ENCODE data around the gene CEP350.
"Not testable (repeated sequence)": the region's sequence is repeated elsewhere in the genome, so short reads cannot be mapped to it uniquely, and the experiment has no call there.

The CEP350 gene

DNA sequence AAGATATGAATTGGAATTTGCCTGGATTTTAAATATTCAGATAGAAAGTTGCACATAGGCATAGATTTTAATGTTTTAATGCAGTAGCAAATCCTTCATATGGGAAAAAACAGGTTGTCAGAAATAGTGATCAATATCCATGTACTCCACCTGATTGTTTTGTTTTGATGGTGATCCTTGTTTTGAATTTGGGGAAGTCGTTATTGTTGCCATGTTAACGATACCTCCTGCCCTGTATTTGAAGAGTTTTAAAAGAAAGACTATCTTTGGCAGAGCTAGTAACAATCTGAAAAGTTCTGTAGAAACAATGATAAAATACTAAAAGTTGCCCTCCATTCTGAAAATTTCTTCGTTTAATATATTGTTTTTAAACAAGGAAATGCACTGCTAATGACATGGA, 1.1 kb downstream of the CEP350 start:
- no peak for DNase-seq (ENCODE audit: low read depth)
- TF ChIP-seq, protein P1, sequence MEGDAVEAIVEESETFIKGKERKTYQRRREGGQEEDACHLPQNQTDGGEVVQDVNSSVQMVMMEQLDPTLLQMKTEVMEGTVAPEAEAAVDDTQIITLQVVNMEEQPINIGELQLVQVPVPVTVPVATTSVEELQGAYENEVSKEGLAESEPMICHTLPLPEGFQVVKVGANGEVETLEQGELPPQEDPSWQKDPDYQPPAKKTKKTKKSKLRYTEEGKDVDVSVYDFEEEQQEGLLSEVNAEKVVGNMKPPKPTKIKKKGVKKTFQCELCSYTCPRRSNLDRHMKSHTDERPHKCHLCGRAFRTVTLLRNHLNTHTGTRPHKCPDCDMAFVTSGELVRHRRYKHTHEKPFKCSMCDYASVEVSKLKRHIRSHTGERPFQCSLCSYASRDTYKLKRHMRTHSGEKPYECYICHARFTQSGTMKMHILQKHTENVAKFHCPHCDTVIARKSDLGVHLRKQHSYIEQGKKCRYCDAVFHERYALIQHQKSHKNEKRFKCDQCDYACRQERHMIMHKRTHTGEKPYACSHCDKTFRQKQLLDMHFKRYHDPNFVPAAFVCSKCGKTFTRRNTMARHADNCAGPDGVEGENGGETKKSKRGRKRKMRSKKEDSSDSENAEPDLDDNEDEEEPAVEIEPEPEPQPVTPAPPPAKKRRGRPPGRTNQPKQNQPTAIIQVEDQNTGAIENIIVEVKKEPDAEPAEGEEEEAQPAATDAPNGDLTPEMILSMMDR (conservative IDR thresholded peaks at IDR 0.05; ENCODE audit: low read depth, low read length) = no peak
- peak overlapping the region; percentile 91 for H3K4me3 ChIP-seq (ENCODE audit: low read length)

DNA sequence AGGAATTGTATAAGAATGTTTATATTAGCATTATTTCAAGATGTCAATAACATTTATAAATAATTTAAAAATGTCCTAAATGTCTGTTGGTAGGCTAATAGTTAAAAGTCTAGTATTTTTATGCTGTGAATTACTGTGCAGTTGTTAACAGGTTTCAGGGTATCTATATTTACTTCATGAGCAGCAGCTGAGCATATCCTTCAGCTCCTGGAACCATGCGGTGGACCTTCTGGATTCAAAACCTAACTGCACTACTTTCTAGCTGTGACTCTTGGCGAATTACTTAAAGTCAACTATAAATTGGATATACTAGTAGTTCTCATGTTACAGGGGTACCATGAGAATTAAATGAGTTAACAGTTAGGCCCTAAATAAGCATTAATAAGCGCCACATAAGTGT, 3.7 kb downstream of the CEP350 start:
- no peak for DNase-seq (ENCODE audit: low read depth)
- H3K4me3 ChIP-seq (ENCODE audit: low read length) = no peak overlapping the region

DNA sequence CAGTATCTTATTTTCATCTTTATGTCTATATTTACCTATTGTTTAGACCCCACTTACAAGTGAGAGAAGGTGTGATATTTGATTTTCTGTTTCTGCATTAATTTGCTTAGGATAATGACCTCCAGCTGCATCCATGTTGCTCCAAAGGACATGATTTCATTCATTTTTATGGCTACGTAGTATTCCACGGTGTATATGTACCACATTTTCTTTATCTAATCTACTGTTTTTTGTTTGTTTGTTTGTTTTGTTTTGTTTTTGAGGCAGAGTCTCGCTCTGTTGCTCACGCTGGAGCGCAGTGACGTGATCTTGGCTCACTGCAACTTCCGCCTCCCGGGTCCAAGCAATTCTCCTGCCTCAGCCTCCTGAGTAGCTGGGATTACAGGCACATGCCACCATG, 7.6 kb downstream of the CEP350 start:
- H3K4me3 ChIP-seq (ENCODE audit: low read length); DNase-seq (ENCODE audit: low read depth): not testable (repeated sequence)

More for the DNA sequence above, 3.7 kb downstream of the CEP350 start:
- TF ChIP-seq, protein P1 (conservative IDR thresholded peaks at IDR 0.05; ENCODE audit: low read depth, low read length) = no peak

DNA sequence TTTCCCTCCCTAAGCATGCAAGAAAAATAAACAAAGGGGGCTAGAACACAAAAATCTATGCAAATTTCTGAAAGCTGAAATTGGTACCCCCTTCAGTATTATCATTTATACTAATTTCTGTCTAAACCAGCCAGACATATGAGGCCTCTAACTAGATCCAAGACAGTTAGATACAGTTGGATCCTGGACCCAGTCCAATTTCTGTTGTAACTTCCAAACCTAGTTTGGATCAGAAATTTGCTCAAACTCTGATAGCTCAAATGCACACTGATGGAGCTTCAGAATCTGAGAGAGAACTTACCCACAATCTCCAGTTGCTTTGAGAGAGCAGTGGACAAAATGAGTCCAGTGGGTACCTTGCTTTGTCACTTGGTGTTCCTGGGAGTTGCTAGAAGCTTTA, 11.9 kb downstream of the CEP350 start:
- DNase-seq (ENCODE audit: low read depth) = no peak
- no peak overlapping the region for H3K4me3 ChIP-seq (ENCODE audit: low read length)
- TF ChIP-seq, protein P1 (conservative IDR thresholded peaks at IDR 0.05; ENCODE audit: low read depth, low read length) = no peak

DNA sequence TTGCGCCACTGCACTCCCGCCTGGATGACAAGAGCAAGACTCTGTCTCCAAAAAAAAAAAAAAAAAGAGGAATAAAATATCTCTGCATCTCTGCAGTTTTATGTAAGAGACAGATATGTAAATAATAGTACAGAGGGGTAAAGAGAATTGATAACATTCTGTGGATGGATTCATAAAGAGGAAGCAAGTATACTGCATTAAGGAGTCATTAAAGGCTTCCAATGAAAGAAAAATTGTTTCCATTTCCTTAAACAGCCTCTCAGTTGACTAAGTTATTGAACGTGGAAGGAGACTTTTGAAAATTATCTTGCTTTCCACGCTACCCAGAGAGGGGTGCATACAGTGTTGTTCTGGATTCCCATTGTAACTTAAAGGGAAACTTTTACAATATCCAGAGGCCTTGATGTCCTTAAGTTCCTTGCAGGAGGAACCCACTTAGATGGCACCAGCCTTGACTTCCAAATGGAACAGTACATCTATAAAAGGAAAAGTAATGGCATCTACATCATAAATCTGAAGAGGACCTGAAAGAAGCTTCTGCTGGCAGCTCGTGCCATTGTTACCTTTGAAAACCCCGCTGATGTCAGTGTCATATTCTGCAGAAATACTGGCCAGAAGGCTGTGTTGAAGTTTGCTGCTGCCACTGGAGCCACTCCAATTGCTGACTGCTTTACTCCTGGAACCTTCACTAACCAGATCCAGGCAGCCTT, 13.8 kb downstream of the CEP350 start:
- TF ChIP-seq, protein P1 (conservative IDR thresholded peaks at IDR 0.05; ENCODE audit: low read depth, low read length) = no peak
- no peak overlapping the region for H3K4me3 ChIP-seq (ENCODE audit: low read length)
- DNase-seq (ENCODE audit: low read depth) = no peak

DNA sequence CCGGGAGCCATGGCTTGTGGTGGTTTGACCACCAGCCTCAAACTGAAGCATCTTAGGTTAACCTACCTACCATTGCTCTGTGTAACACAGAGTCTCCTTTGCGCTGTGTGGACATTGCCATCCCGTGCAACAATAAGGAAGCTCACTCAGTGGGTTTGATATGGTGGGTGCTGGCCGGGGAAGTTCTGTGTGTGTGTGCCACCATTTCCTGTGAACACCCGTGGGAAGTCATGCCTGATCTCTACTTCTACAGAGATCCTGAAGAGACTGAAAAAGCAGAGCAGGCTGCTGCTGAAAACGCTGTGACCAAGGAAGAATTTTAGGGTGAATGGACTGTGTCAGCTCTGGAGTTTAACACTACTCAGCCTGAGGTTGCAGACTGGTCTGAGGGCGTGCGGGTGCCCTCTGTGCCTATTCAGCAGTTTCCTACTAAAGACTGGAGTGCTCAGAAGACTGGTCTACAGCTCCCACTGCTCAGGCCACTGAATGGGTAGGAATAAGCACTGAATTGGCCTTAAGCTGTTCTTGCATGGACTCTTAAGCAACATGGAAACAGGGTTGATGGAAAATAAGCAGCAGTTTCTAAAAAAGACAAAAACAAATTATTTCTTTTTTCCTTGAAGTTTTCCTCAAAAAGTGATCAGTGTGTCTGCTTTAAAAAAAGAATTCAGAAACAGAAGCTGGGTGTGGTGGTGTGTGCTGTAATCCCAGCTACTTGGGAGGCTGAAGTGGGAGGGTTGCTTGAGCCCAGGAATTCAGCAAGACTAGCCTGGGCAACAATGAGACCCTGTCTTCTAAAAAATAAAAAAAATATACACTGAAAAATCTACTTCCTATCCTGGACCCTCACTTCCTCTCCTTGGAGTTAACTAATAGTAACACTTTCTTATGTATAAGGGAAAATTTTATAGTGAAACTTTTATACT, 14.6 kb downstream of the CEP350 start:
- TF ChIP-seq, protein P1 (conservative IDR thresholded peaks at IDR 0.05; ENCODE audit: low read depth, low read length) = no peak
- no peak overlapping the region for H3K4me3 ChIP-seq (ENCODE audit: low read length)
- no peak for DNase-seq (ENCODE audit: low read depth)

DNA sequence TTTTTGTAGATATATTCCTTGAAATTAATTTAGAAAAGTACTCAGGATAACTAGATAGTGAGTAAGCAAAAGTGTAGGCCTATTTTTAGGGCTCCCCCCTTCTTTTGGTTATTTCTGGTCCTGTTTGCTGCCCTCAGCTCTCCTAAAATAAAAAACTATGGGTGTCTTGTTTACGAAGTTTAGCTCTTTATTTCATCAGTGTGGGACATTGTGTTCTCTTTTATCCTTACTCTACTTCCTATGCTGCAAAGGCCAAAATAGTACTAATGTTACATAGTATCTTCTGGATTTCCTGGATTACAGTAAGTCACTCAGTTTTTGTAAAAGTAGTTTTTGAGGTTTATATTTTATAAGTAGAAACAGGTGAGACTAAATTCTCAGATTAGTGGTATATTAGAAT, 15.4 kb downstream of the CEP350 start:
- TF ChIP-seq, protein P1 (conservative IDR thresholded peaks at IDR 0.05; ENCODE audit: low read depth, low read length) = no peak
- no peak overlapping the region for H3K4me3 ChIP-seq (ENCODE audit: low read length)
- DNase-seq (ENCODE audit: low read depth) = no peak

Data from retinal pigment epithelial cell (primary cell).